Lower leg skin (tissue), 4 donors: Measurements from ENCODE around the gene NBEA. TPM values are rescaled to one million over a fixed set of nuclear protein-coding genes. Genes with fewer than 3 reads are reported as not detected.

ENCODE experiments used
- DNase-seq, 2 donors: peaks; one replicate each; pipeline ENCODE4 v3.0.0-alpha.2; 2019; ENCODE audit warnings: low spot score in 2 of 2
- H3K4me3 ChIP-seq: fragments of 200-600 bp; sonication (generic); 2 replicates; pipeline ENCODE4 v1.5.1; 2017; ENCODE audit warnings: mild to moderate bottlenecking, low read depth; ENCODE audit not compliant: poor library complexity, severe bottlenecking
- CTCF ChIP-seq, 3 donors: fragments of 450-650 bp; IDR thresholded peaks; one replicate each; pipeline ENCODE4 v1.5.1; 2016; ENCODE audit warnings: antibody characterized with exemption in 3 of 3, mild to moderate bottlenecking in 3 of 3, moderate library complexity in 2 of 3
- POLR2A ChIP-seq, 2 donors: fragments of 450-650 bp; IDR thresholded peaks; one replicate each; pipeline ENCODE4 v1.6.1; 2016 to 2017; ENCODE audit warnings: antibody characterized with exemption in 2 of 2, mild to moderate bottlenecking in 1 of 2, moderate library complexity in 1 of 2
- WGBS, 2 donors: methylation state at CpG; one replicate each; pipeline ENCODE4 v1.1.5; 2018; 5-methylcytosine and 5-hydroxymethylcytosine counted together
- intact Hi-C: fragments of 100-400 bp; cut with DNase I; formaldehyde crosslinking; loops from one replicate; pipeline ENCODE4 v1.15.0; 2023; ENCODE audit warnings: low total_unique reads
- total RNA-seq, 4 donors: library from RNA; depleted of rRNA; stranded (reverse); fragments of >200 nt; gene quantifications; one replicate each; pipeline ENCODE4 v1.1.0, GENCODE V29; 2016

NBEA gene
- total RNA-seq, 4 donors from 2014 or later = 1.5 to 4.5 (median 3.7) TPM

- H3K4me3 ChIP-seq = no peak overlapping the region
- TF ChIP-seq CTCF (IDR thresholded peaks at IDR 0.05) (no peak), POLR2A (IDR thresholded peaks at IDR 0.05) (no peak)
- 33 to 37% methylated on average over 8 of the region's 8 CpGs for WGBS, 2 donors
- intact Hi-C loops = no loop called here
- peak in 1 of 2 donors; percentile 48 for DNase-seq
Measured at GRCh38 chr13:35690581-35691207, 748.6 kb downstream of the NBEA start.

GRCh38 chr13:35693134-35693784 lies 751.2 kb downstream of the NBEA start:
- H3K4me3 ChIP-seq = no peak overlapping the region
- 73 to 84% methylated on average over 9 of the region's 9 CpGs for WGBS, 2 donors
- intact Hi-C loops = no loop called here
- peak in 1 of 2 donors; percentile 54 for DNase-seq
- TF ChIP-seq CTCF (IDR thresholded peaks at IDR 0.05) (no peak), POLR2A (IDR thresholded peaks at IDR 0.05) (no peak)

GRCh38 chr13:35694031-35694430 lies 752.0 kb downstream of the NBEA start:
- no peak for TF ChIP-seq POLR2A (IDR thresholded peaks at IDR 0.05)
- intact Hi-C loops = no loop called here
- 93 to 94% methylated on average over 13 of the region's 13 CpGs for WGBS, 2 donors
- H3K4me3 ChIP-seq = no peak overlapping the region
- peak in 1 of 2 donors; percentile 68 for DNase-seq

- peak in 1 of 2 donors; percentile 74 for DNase-seq
- no peak for TF ChIP-seq CTCF (IDR thresholded peaks at IDR 0.05)
- no peak for TF ChIP-seq POLR2A (IDR thresholded peaks at IDR 0.05)
- 77 to 81% methylated on average over 25 of the region's 26 CpGs for WGBS, 2 donors
- H3K4me3 ChIP-seq = no peak overlapping the region
- intact Hi-C loops = no loop called here
Measured at GRCh38 chr13:35694549-35695447, 752.7 kb downstream of the NBEA start.

GRCh38 chr13:35695448-35695770 lies 753.3 kb downstream of the NBEA start:
- intact Hi-C loops = no loop called here
- DNase-seq = peak in 1 of 2 donors; percentile 79
- WGBS, 2 donors = 65 to 69% methylated on average over 15 of the region's 15 CpGs
- no peak overlapping the region for H3K4me3 ChIP-seq
- TF ChIP-seq CTCF (IDR thresholded peaks at IDR 0.05) (no peak), POLR2A (IDR thresholded peaks at IDR 0.05) (no peak)

- WGBS, 2 donors = 55 to 78% methylated on average over 7 of the region's 7 CpGs
- intact Hi-C loops = no loop called here
- H3K4me3 ChIP-seq = no peak overlapping the region
- TF ChIP-seq CTCF (IDR thresholded peaks at IDR 0.05) (no peak), POLR2A (IDR thresholded peaks at IDR 0.05) (no peak)
- no peak for DNase-seq
Measured at GRCh38 chr13:35697186-35697730, 755.2 kb downstream of the NBEA start.
